Transverse colon (tissue), 3 donors: ENCODE measurements around the gene METTL9.

Source experiments
- EP300 ChIP-seq: sonication (generic); formaldehyde crosslinking; IDR thresholded peaks from one replicate; pipeline ENCODE4 v1.6.1; 2017; ENCODE audit warnings: antibody characterized with exemption, low read depth
- POLR2A ChIP-seq: fragments of 450-650 bp; IDR thresholded peaks from one replicate; pipeline ENCODE4 v1.6.1; 2016; ENCODE audit warnings: antibody characterized with exemption, mild to moderate bottlenecking, moderate library complexity
- TF ChIP-seq, protein P1 (sequence below), 5 experiments: fragments of 200-600 bp in 3 of 5; fragments of 450-650 bp in 2 of 5; sonication (generic) in 3 of 5; IDR thresholded peaks; 1 replicate in 2 of 5; 2 replicates in 3 of 5; pipeline ENCODE4 v1.5.1; 2016 to 2017; ENCODE audit warnings: antibody characterized with exemption in 5 of 5, inconsistent platforms in 3 of 5, mild to moderate bottlenecking in 2 of 5, moderate library complexity in 1 of 5

GRCh38 chr16:21685034-21685455 is 85.7 kb downstream of the METTL9 start:
- TF ChIP-seq POLR2A (no peak), EP300 (no peak)
- TF ChIP-seq, protein P1, sequence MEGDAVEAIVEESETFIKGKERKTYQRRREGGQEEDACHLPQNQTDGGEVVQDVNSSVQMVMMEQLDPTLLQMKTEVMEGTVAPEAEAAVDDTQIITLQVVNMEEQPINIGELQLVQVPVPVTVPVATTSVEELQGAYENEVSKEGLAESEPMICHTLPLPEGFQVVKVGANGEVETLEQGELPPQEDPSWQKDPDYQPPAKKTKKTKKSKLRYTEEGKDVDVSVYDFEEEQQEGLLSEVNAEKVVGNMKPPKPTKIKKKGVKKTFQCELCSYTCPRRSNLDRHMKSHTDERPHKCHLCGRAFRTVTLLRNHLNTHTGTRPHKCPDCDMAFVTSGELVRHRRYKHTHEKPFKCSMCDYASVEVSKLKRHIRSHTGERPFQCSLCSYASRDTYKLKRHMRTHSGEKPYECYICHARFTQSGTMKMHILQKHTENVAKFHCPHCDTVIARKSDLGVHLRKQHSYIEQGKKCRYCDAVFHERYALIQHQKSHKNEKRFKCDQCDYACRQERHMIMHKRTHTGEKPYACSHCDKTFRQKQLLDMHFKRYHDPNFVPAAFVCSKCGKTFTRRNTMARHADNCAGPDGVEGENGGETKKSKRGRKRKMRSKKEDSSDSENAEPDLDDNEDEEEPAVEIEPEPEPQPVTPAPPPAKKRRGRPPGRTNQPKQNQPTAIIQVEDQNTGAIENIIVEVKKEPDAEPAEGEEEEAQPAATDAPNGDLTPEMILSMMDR (IDR thresholded peaks at IDR 0.05): no peak
